ENCODE data around the gene HOXA2.

Gene HOXA2

DNA sequence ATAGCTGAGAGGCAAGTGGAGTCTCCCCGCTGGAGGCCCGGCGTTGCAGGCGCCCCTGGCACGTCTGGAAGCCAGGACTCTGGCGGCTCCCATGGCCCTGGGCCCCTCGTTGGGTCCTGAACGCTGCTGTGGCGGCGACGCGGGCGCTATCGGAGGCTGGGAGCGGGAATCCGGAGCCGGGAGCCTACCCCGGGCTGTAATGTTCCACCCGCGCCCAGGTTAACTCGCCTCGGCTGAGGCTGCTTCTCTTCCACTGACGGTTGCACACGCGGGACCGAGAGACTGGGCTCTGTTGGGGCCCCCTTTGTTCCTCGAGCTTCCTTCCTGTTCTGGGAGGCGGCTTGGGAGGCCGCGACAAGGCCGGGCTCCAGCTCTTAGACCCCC, 42.3 kb upstream of the HOXA2 start:
- TF ChIP-seq, protein P1, sequence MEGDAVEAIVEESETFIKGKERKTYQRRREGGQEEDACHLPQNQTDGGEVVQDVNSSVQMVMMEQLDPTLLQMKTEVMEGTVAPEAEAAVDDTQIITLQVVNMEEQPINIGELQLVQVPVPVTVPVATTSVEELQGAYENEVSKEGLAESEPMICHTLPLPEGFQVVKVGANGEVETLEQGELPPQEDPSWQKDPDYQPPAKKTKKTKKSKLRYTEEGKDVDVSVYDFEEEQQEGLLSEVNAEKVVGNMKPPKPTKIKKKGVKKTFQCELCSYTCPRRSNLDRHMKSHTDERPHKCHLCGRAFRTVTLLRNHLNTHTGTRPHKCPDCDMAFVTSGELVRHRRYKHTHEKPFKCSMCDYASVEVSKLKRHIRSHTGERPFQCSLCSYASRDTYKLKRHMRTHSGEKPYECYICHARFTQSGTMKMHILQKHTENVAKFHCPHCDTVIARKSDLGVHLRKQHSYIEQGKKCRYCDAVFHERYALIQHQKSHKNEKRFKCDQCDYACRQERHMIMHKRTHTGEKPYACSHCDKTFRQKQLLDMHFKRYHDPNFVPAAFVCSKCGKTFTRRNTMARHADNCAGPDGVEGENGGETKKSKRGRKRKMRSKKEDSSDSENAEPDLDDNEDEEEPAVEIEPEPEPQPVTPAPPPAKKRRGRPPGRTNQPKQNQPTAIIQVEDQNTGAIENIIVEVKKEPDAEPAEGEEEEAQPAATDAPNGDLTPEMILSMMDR (conservative IDR thresholded peaks at IDR 0.05; ENCODE audit: low read depth): no peak
- ChIA-PET POLR2A (ENCODE audit: low non-redundant PET) (no interaction called here), CTCF (interaction anchor here (0.7 to 3.7 kb wide), 9 partner anchors 11 to 466 kb away, joined by 3 to 34 read pairs (median 5); partner anchors contain the start of gene HOXA1)
- DNase-seq (ENCODE audit: low spot score): no peak
- H3K27ac ChIP-seq: peak overlapping the region; percentile 90

DNA sequence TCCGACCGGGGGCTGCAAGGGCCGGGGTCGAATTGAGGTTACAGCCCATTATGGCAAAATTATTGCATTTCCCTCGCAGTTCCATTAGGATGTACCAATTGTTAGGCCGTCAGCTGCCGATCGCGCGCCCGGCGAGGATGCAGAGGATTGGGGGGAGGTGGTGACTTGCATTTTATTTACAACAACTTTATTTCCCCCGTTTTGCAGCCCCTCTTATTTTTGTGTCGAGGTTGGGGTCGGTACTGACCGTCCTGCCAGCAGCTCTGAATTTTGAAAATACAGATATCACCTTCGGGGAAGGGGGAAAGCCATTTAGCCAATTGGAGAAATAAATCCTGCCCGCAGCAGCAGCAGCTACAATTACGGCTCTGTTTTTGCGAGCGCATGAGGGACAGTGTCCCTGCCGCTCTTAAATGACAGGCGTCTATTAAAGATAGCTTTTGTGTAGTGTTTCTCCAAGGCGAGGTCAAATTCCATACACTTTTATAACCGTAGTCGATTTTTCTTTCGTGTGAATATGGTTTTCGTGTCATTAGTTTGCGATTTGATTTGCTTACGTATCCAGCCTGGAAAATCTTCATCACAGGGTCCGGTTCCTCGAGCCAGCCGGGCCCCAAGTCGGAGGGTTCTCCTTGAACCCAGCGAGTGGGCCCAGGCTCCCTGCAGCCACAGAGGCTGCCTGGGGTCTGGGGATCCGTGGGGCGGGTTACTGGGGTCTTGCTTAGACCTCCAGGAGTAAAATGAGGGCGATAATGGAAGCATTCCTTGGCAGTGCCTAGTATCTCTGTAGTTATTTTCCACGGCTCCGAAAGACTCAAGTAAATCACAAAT, 41.7 kb upstream of the HOXA2 start:
- DNase-seq (ENCODE audit: low spot score): no peak
- ChIA-PET CTCF (interaction anchor here (0.6 to 3.7 kb wide), 28 partner anchors 11 to 860 kb away, joined by 3 to 34 read pairs (median 4); partner anchors contain the start of genes HOXA1 and HOXA7), POLR2A (ENCODE audit: low non-redundant PET) (interaction anchor here (1.0 kb wide), 1 partner anchor 22 kb away, joined by 3 read pairs; no protein-coding TSS in a partner anchor)
- peak overlapping the region; percentile 90 for H3K27ac ChIP-seq
- TF ChIP-seq, protein P1 (conservative IDR thresholded peaks at IDR 0.05; ENCODE audit: low read depth): peak; percentile 66

DNA sequence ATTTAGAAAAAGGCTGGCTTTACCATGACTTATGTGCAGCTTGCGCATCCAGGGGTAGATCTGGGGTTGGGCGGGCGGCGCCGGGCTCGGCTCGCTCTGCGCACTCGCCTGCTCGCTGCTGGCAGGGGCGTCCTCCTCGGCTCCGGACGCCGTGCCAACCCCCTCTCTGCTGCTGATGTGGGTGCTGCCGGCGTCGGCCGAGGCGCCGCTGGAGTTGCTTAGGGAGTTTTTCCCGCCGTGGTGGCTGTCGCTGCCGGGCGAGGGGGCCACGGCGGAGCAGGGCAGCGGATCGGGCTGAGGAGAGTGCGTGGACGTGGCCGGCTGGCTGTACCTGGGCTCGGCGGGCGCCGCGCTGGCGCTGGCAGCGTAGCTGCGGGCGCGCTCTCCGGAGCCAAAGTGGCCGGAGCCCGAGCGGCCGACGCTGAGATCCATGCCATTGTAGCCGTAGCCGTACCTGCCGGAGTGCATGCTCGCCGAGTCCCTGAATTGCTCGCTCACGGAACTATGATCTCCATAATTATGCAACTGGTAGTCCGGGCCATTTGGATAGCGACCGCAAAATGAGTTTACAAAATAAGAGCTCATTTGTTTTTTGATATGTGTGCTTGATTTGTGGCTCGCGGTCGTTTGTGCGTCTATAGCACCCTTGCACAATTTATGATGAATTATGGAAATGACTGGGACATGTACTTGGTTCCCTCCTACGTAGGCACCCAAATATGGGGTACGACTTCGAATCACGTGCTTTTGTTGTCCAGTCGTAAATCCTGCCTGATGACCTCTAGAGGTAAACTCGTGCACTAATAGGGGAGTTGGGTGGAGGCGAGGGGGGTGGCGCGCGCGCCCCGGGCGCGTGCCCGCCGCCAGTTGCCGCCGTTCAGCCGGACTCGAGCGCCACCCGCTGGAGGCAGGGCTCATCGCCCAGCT, 40.8 kb upstream of the HOXA2 start, which contains the start of gene HOXA5:
Gene HOXA5 (minus strand): TSS at position 659 of the 927 bp plus-strand sequence. CDS start 74 bp downstream, at position 585.
- peak; percentile 98 for DNase-seq (ENCODE audit: low spot score)
- TF ChIP-seq, protein P1 (conservative IDR thresholded peaks at IDR 0.05; ENCODE audit: low read depth): peak; percentile 99
- ChIA-PET CTCF (interaction anchor here (0.5 to 3.7 kb wide), 29 partner anchors 12 to 1251 kb away, joined by 3 to 34 read pairs (median 4); partner anchors contain the start of genes HOXA1 and HOXA7), POLR2A (ENCODE audit: low non-redundant PET) (interaction anchor here (0.6 to 1.0 kb wide), 2 partner anchors 22 to 23 kb away, joined by 3 read pairs; no protein-coding TSS in a partner anchor)
- peak within 1 kb of the TSS; percentile 90 for H3K27ac ChIP-seq

DNA sequence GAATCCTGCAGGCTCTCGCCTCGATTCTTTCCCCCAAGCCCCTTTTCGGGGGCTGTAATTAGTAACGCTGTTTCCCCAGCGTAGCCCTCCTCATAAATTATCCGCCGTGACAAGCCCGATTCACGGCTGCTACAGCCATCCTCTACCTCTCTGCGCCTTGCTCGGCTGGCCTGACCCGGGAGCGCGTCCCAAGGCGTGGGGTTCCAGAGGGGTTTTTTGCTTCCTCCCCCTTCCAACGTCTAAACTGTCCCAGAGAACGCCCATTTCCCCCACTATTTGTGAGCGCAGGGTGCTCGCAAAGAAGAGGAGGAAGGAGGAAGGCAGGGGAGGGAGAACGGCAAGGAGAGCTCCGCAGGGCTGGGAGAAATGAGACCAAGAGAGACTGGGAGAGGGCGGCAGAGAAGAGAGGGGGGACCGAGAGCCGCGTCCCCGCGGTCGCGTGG, 40.1 kb upstream of the HOXA2 start:
- peak overlapping the region; percentile 90 for H3K27ac ChIP-seq
- DNase-seq (ENCODE audit: low spot score): no peak
- POLR2A ChIA-PET (ENCODE audit: low non-redundant PET): interaction anchor here (0.6 kb wide), 1 partner anchor 22 kb away, joined by 3 read pairs; no protein-coding TSS in a partner anchor
- TF ChIP-seq, protein P1 (conservative IDR thresholded peaks at IDR 0.05; ENCODE audit: low read depth): no peak
- CTCF ChIA-PET: interaction anchor here (0.6 to 3.7 kb wide), 8 partner anchors 8 to 299 kb away, joined by 3 to 34 read pairs (median 6); no protein-coding TSS in a partner anchor

DNA sequence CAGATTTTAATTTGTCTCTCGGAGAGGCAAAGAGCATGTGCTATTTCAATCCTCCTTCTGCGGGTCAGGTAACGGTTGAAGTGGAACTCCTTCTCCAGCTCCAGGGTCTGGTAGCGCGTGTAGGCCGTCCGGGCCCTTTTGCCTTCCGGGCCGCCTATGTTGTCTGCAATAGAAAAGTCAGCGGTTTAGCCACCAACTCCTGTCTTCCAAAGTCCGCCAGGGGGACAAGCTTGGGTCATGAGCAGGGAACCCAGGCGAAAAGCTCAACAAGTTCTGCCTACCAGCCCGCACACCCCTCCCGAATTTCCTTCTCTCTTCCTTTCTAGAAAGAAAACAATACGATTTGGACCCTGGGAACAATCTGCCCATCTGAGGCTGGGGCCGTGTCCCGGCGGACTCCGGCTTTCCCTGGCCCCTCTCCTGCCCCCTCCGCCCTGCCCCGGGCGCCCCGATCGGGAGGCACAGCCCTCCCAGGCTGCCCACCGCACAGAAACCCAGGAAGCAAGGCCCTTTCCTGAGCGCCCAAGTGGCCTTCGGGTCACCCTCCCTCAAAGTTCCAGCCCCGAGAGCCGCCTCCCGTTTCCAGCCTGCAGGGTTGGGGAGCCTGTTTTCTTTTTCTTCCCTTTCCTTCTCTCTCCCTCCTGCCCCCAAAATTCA, 39.6 kb upstream of the HOXA2 start:
- no peak for DNase-seq (ENCODE audit: low spot score)
- POLR2A ChIA-PET (ENCODE audit: low non-redundant PET): no interaction called here
- peak overlapping the region; percentile 90 for H3K27ac ChIP-seq
- CTCF ChIA-PET: interaction anchor here (0.6 to 3.7 kb wide), 10 partner anchors 9 to 1429 kb away, joined by 3 to 34 read pairs (median 4); partner anchors contain the start of gene HOXA4
- TF ChIP-seq, protein P1 (conservative IDR thresholded peaks at IDR 0.05; ENCODE audit: low read depth): 0 out of 2 replicates have a peak, but pooled peaks have one; percentile 17
